HCT116 (cell line): ENCODE measurements around the gene NTN3.

ENCODE experiments used
- CEBPB ChIP-seq: IDR thresholded peaks from 2 replicates; pipeline ENCODE4 v1.6.1; 2012; ENCODE audit warnings: low read depth
- CTCF ChIP-seq, 3 experiments: fragments of 200-600 bp in 1 of 3; sonication (generic) in 1 of 3; IDR thresholded peaks in 2 of 3; conservative IDR thresholded peaks in 1 of 3; 2 replicates each; pipeline ENCODE4 v1.5.1; 2012 to 2017; ENCODE audit warnings: low read depth in 2 of 3, low read length in 2 of 3, antibody characterized with exemption in 1 of 3, borderline replicate concordance in 1 of 3, control low read depth in 1 of 3, mild to moderate bottlenecking in 1 of 3, mixed read lengths in 1 of 3, mixed run types in 1 of 3, moderate library complexity in 1 of 3; ENCODE audit not compliant: insufficient read depth in 1 of 3
- FOSL1 ChIP-seq: IDR thresholded peaks from 2 replicates; pipeline ENCODE4 v1.6.1; 2012; ENCODE audit warnings: low read depth
- JUND ChIP-seq: IDR thresholded peaks from 2 replicates; pipeline ENCODE4 v1.6.1; 2012
- MAX ChIP-seq: IDR thresholded peaks from 2 replicates; pipeline ENCODE4 v1.6.1; 2012
- POLR2A ChIP-seq: IDR thresholded peaks from 2 replicates; pipeline ENCODE4 v1.7.0; 2011; ENCODE audit warnings: borderline replicate concordance; ENCODE audit not compliant: insufficient read depth, insufficient read length; ENCODE audit errors: extremely low read depth
- POLR2AphosphoS5 ChIP-seq: IDR thresholded peaks from 2 replicates; pipeline ENCODE4 v1.6.1; 2011; ENCODE audit warnings: mild to moderate bottlenecking, low read depth, low read length, moderate library complexity

- TF ChIP-seq POLR2AphosphoS5, result no peak
- TF ChIP-seq CTCF (IDR thresholded peaks at IDR 0.05 in 2 of 3, conservative IDR thresholded peaks at IDR 0.05 in 1 of 3; ENCODE audit: borderline replicate concordance in 1 of 3, insufficient read depth in 1 of 3, low read depth in 2 of 3, low read length in 2 of 3), result no peak
- no peak for TF ChIP-seq CEBPB
- no peak for TF ChIP-seq FOSL1
- no peak for TF ChIP-seq JUND
- no peak for TF ChIP-seq POLR2A
- no peak for TF ChIP-seq MAX
Measured at GRCh38 chr16:2470603-2471015, 488 bp upstream of the NTN3 start.
